Measurements from ENCODE around the gene MS4A4E.

The MS4A4E gene

DNA sequence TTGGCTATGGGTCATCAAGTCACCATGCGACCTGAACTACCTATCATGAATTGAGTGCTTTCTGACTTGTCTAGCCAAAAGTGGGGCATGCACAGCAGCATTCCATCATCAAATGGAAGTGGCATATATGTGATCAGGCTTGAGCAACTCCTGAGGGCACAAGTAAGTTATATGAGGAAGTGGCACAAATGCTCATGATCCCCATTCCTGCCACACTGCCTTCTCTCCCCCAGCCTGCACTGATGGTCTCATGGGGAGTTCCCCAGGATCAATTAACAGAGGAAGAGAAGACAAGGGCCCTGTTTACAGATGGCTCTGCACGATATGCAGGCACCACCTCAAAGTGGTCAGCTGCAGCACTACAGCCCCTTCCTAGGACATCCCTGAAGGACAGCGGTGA lies 21.8 kb downstream of the MS4A4E start:
- ATAC-seq: no peak
- TF ChIP-seq POU6F1 (CRISPR knock-in tag; IDR thresholded peaks at IDR 0.05; ENCODE audit: borderline replicate concordance, low read depth) (no peak), GLIS3 (CRISPR knock-in tag; IDR thresholded peaks at IDR 0.05) (no peak), PATZ1 (CRISPR knock-in tag; IDR thresholded peaks at IDR 0.05; ENCODE audit: borderline replicate concordance) (no peak), ZFP3 (CRISPR knock-in tag; IDR thresholded peaks at IDR 0.05) (no peak), ZFP30 (CRISPR knock-in tag; IDR thresholded peaks at IDR 0.05) (no peak), OSR1 (CRISPR knock-in tag; IDR thresholded peaks at IDR 0.05) (no peak), ARNTL (CRISPR knock-in tag; IDR thresholded peaks at IDR 0.05; ENCODE audit: borderline replicate concordance, low read depth) (no peak), CSDC2 (CRISPR knock-in tag; IDR thresholded peaks at IDR 0.05) (no peak), PPARA (CRISPR knock-in tag; IDR thresholded peaks at IDR 0.05; ENCODE audit: borderline replicate concordance) (no peak), SNAI2 (CRISPR knock-in tag; IDR thresholded peaks at IDR 0.05) (no peak), ZNF565 (CRISPR knock-in tag; conservative IDR thresholded peaks at IDR 0.05; ENCODE audit: low read depth) (no peak), TOX (CRISPR knock-in tag; IDR thresholded peaks at IDR 0.05; ENCODE audit: borderline replicate concordance) (no peak), ZNF70 (CRISPR knock-in tag; IDR thresholded peaks at IDR 0.05) (no peak), ZNF8 (CRISPR knock-in tag; IDR thresholded peaks at IDR 0.05) (no peak), BACH2 (CRISPR knock-in tag; IDR thresholded peaks at IDR 0.05; ENCODE audit: borderline replicate concordance) (no peak), ZC3H10 (CRISPR knock-in tag; IDR thresholded peaks at IDR 0.05) (no peak)
- TF ChIP-seq, protein P1, sequence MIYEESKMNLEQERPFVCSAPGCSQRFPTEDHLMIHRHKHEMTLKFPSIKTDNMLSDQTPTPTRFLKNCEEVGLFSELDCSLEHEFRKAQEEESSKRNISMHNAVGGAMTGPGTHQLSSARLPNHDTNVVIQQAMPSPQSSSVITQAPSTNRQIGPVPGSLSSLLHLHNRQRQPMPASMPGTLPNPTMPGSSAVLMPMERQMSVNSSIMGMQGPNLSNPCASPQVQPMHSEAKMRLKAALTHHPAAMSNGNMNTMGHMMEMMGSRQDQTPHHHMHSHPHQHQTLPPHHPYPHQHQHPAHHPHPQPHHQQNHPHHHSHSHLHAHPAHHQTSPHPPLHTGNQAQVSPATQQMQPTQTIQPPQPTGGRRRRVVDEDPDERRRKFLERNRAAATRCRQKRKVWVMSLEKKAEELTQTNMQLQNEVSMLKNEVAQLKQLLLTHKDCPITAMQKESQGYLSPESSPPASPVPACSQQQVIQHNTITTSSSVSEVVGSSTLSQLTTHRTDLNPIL (CRISPR knock-in tag; IDR thresholded peaks at IDR 0.05; ENCODE audit: low read depth): no peak

DNA sequence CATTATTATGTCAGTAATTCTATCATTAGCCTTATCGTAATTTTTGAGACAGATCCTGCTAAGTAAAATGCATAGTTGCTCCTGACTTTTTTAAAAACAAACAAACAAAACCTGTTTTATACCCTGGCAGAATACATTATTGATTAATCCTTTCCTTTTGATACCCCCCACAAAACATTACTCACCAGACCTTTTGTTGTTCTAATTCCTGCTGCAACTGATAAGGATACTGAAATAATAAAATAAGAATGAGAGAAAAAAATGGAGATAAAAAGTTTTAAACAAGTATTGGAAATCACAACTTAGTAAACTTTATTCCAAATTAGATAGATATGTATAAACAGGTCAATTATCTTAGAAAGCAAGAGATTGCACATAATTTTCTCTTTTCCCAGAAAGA lies 28.6 kb downstream of the MS4A4E start:
- TF ChIP-seq ZNF565 (CRISPR knock-in tag; conservative IDR thresholded peaks at IDR 0.05; ENCODE audit: low read depth): no peak
- no peak for TF ChIP-seq PATZ1 (CRISPR knock-in tag; IDR thresholded peaks at IDR 0.05; ENCODE audit: borderline replicate concordance)
- no peak for TF ChIP-seq OSR1 (CRISPR knock-in tag; IDR thresholded peaks at IDR 0.05)
- no peak for TF ChIP-seq ESRRG (CRISPR knock-in tag; IDR thresholded peaks at IDR 0.05)
- TF ChIP-seq, protein P2, sequence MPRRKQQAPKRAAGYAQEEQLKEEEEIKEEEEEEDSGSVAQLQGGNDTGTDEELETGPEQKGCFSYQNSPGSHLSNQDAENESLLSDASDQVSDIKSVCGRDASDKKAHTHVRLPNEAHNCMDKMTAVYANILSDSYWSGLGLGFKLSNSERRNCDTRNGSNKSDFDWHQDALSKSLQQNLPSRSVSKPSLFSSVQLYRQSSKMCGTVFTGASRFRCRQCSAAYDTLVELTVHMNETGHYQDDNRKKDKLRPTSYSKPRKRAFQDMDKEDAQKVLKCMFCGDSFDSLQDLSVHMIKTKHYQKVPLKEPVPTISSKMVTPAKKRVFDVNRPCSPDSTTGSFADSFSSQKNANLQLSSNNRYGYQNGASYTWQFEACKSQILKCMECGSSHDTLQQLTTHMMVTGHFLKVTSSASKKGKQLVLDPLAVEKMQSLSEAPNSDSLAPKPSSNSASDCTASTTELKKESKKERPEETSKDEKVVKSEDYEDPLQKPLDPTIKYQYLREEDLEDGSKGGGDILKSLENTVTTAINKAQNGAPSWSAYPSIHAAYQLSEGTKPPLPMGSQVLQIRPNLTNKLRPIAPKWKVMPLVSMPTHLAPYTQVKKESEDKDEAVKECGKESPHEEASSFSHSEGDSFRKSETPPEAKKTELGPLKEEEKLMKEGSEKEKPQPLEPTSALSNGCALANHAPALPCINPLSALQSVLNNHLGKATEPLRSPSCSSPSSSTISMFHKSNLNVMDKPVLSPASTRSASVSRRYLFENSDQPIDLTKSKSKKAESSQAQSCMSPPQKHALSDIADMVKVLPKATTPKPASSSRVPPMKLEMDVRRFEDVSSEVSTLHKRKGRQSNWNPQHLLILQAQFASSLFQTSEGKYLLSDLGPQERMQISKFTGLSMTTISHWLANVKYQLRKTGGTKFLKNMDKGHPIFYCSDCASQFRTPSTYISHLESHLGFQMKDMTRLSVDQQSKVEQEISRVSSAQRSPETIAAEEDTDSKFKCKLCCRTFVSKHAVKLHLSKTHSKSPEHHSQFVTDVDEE (CRISPR knock-in tag; IDR thresholded peaks at IDR 0.05): no peak
- TF ChIP-seq ZNF70 (CRISPR knock-in tag; IDR thresholded peaks at IDR 0.05): no peak
- TF ChIP-seq PPARA (CRISPR knock-in tag; IDR thresholded peaks at IDR 0.05; ENCODE audit: borderline replicate concordance): no peak
- no peak for TF ChIP-seq ZNF8 (CRISPR knock-in tag; IDR thresholded peaks at IDR 0.05)
- TF ChIP-seq POU6F1 (CRISPR knock-in tag; IDR thresholded peaks at IDR 0.05; ENCODE audit: borderline replicate concordance, low read depth): no peak
- TF ChIP-seq CSRNP3 (CRISPR knock-in tag; IDR thresholded peaks at IDR 0.05): no peak
- no peak for TF ChIP-seq ISL1 (CRISPR knock-in tag; IDR thresholded peaks at IDR 0.05)
- TF ChIP-seq ZC3H10 (CRISPR knock-in tag; IDR thresholded peaks at IDR 0.05): no peak
- no peak for ATAC-seq
